Ascending aorta (tissue), 2 donors: Measurements from ENCODE around the gene RIMS1. TPM values are rescaled to one million over a fixed set of nuclear protein-coding genes. Genes with fewer than 3 reads are reported as not detected.
A peak's percentile ranks its signal among the peaks of the same experiment; 100 is the strongest.

Source experiments
- DNase-seq, 2 donors: peaks; one replicate each; pipeline ENCODE4 v3.0.0-alpha.2; 2019; ENCODE audit warnings: low spot score in 2 of 2
- H3K27ac ChIP-seq, 2 donors: fragments of 200-600 bp; sonication (generic); one replicate each; pipeline ENCODE4 v1.5.1; 2016 to 2017; ENCODE audit warnings: mild to moderate bottlenecking in 1 of 2
- H3K27me3 ChIP-seq: fragments of 200-600 bp; sonication (generic); one replicate; pipeline ENCODE4 v1.5.1; 2017
- H3K36me3 ChIP-seq, 2 donors: fragments of 200-600 bp; sonication (generic); one replicate each; pipeline ENCODE4 v1.5.1; 2016
- H3K4me1 ChIP-seq, 2 donors: fragments of 200-600 bp; sonication (generic); one replicate each; pipeline ENCODE4 v1.5.1; 2016 to 2017; ENCODE audit warnings: mild to moderate bottlenecking in 1 of 2
- H3K4me3 ChIP-seq, 2 donors: fragments of 200-600 bp; sonication (generic); one replicate each; pipeline ENCODE4 v1.5.1; 2016 to 2017; ENCODE audit warnings: mild to moderate bottlenecking in 1 of 2
- H3K9me3 ChIP-seq, 2 donors: fragments of 200-600 bp; sonication (generic); one replicate each; pipeline ENCODE4 v1.5.1; 2016
- intact Hi-C: fragments of 100-400 bp; cut with DNase I; formaldehyde crosslinking; loops from one replicate; pipeline ENCODE4 v1.15.1; 2023
- total RNA-seq: library from RNA; depleted of rRNA; stranded (reverse); fragments of >200 nt; gene quantifications from one replicate; pipeline ENCODE4 v1.1.0, GENCODE V29; 2016
- TF ChIP-seq, protein P1 (sequence below), 3 experiments: fragments of 200-600 bp in 2 of 3; fragments of 450-650 bp in 1 of 3; sonication (generic) in 2 of 3; IDR thresholded peaks; one replicate each; pipeline ENCODE4 v1.5.1; 2016 to 2019; ENCODE audit warnings: antibody characterized with exemption in 3 of 3, mild to moderate bottlenecking in 1 of 3, moderate library complexity in 1 of 3

Gene RIMS1
- total RNA-seq, 1 donor from 2014 or later = not detected

DNA sequence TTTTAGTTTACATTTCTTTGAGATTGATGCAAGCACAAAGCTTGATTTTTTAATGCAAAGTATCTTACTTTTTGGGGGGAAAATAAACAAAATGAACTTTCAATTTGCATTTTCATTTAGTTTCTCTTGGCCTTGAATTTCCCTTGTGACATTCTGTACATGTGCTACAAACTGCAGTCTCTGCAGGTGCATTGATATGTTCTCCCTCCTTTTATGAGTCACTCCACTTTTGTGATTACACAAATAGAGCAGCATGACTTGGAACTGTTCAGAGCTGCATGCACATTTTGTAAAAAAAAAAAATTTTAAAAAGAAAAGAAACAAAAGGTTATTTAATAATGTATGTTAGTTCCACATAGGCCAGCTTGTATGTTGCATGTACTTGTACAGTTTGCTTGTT, 515.5 kb downstream of the RIMS1 start:
- no peak for DNase-seq
- TF ChIP-seq, protein P1, sequence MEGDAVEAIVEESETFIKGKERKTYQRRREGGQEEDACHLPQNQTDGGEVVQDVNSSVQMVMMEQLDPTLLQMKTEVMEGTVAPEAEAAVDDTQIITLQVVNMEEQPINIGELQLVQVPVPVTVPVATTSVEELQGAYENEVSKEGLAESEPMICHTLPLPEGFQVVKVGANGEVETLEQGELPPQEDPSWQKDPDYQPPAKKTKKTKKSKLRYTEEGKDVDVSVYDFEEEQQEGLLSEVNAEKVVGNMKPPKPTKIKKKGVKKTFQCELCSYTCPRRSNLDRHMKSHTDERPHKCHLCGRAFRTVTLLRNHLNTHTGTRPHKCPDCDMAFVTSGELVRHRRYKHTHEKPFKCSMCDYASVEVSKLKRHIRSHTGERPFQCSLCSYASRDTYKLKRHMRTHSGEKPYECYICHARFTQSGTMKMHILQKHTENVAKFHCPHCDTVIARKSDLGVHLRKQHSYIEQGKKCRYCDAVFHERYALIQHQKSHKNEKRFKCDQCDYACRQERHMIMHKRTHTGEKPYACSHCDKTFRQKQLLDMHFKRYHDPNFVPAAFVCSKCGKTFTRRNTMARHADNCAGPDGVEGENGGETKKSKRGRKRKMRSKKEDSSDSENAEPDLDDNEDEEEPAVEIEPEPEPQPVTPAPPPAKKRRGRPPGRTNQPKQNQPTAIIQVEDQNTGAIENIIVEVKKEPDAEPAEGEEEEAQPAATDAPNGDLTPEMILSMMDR (IDR thresholded peaks at IDR 0.05) = no peak
- Histone ChIP-seq H3K4me1 (no peaks in the 10 kb centered on the region), H3K4me3 (no peak overlapping the region), H3K9me3 (no peaks in the 10 kb centered on the region), H3K27ac (no peak overlapping the region), H3K27me3 (no peaks in the 10 kb centered on the region), H3K36me3 (no peaks in the 10 kb centered on the region)
- intact Hi-C loops = no loop called here

DNA sequence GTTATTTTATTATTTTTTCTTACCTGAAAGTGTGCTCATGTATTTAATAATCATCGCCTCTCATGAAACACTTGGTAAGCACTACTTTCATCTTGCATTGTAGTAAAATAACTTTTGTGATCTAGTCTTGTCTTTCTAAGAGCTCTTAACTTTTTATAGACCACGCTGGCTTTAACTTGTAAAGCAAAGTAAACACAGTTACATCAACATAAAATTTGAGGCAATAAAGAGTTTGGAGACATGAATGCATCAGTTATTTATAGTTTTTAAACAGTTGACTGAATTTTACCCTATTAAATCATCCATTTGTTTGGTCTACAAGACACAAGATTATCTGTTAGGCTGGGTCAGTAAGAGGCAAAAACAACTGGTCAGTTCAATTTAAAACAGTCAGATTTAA, 517.1 kb downstream of the RIMS1 start:
- Histone ChIP-seq H3K27me3 (no peaks in the 10 kb centered on the region), H3K36me3 (no peaks in the 10 kb centered on the region), H3K4me3 (no peak overlapping the region), H3K4me1 (no peaks in the 10 kb centered on the region), H3K27ac (no peak overlapping the region), H3K9me3 (no peaks in the 10 kb centered on the region)
- no peak for DNase-seq
- intact Hi-C loops = no loop called here
- TF ChIP-seq, protein P1 (IDR thresholded peaks at IDR 0.05) = no peak

DNA sequence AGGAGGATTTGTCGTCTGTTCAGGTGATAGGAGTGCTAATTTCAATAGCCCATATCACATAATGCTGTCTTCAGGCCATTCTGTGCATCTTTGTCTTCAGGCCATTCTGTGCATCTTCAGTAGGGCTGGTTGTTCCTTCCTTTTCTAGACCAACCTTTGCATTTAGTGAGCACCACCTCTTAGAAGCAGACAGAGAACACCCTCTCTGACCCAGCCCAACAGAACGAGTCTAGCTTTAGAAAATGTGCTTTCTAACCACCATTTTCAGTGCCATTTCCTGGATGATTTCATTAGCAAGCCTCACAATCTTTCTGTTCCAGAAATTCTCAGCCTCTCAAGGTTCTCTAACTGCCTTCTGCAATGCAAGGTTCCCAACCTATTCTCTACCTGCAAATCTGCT, 520.2 kb downstream of the RIMS1 start:
- Histone ChIP-seq H3K4me1 (no peaks in the 10 kb centered on the region), H3K36me3 (no peaks in the 10 kb centered on the region), H3K27me3 (no peaks in the 10 kb centered on the region), H3K27ac (no peak overlapping the region), H3K4me3 (no peak overlapping the region), H3K9me3 (no peaks in the 10 kb centered on the region)
- DNase-seq = no peak
- intact Hi-C loops = no loop called here
- TF ChIP-seq, protein P1 (IDR thresholded peaks at IDR 0.05) = no peak

DNA sequence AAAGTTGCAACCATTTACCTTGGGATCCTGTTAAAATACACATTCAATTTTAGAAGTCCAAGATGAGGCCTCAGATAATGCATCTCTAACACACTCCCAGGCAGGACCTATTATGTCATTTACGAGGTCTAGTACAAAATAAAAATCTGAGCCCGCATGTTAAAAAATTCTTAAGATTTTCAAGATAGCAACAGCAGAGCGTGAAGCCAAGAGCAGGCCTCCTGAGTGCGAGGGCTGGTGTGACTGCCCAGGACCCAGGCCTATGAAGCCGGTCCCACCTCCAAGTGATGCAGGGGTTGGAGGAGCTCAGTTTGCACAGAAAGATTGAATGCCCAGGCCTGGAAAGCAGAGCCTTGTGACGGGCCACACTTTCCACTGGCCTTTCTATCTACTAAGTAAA, 524.4 kb downstream of the RIMS1 start:
- no peaks in the 10 kb centered on the region for H3K27me3 ChIP-seq
- no peaks in the 10 kb centered on the region for H3K9me3 ChIP-seq
- no peak for DNase-seq
- H3K4me1 ChIP-seq = no peaks in the 10 kb centered on the region
- intact Hi-C loops = loop anchor here (10.0 kb wide), 3 partner anchors 174 to 914 kb away; no protein-coding TSS in a partner anchor
- TF ChIP-seq, protein P1 (IDR thresholded peaks at IDR 0.05) = no peak
- no peak overlapping the region for H3K27ac ChIP-seq
- no peaks in the 10 kb centered on the region for H3K36me3 ChIP-seq
- no peak overlapping the region for H3K4me3 ChIP-seq

DNA sequence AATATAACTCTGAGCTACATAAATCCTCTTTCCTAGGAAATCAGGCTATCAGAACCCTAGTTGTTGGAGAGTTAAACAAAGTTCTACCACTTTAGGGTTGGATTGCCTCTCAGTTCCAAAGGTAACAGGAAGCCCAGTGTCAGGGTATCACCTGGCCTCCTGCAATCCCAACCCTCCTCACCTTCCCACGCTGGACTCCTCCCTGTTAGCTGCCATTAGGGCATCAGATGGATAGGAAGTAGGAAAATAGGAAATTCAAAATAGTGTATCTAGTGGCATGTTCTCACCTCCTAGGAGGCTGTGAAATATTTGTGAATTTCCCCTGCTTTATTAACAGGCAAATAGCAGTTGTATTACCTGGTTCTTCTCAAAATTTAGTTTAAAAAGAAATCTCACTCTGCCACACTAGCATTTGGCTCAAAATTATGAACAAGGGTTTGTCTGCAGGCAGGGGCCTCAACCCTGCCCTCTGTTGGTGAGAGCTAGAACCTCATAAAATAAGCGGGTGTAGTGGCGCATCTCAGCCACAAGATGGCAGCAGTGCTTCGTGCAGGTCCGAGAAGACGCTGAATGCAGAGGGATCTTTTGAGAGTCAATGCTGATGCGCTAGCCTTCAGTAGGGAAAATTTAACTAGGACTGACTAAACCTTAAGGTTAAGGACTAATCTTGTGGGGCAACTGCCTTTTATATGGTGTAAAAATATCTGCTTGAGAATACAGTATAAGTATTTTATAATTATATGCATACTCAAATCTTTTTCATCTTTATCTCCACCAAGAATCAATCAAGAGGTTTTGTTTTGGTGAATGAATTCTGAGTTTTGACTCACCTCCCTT, 525.7 kb downstream of the RIMS1 start:
- H3K36me3 ChIP-seq = no peaks in the 10 kb centered on the region
- H3K27ac ChIP-seq = no peak overlapping the region
- H3K9me3 ChIP-seq = no peaks in the 10 kb centered on the region
- TF ChIP-seq, protein P1 (IDR thresholded peaks at IDR 0.05) = peak; percentile 99 to 100 (median 100)
- intact Hi-C loops = loop anchor here (1.0 to 10.0 kb wide), 5 partner anchors 173 to 913 kb away; no protein-coding TSS in a partner anchor
- H3K4me3 ChIP-seq = no peak overlapping the region
- H3K4me1 ChIP-seq = no peaks in the 10 kb centered on the region
- peak in 1 of 2 donors; percentile 85 for DNase-seq
- no peaks in the 10 kb centered on the region for H3K27me3 ChIP-seq
